H1 (cell line): Measurements from ENCODE around the gene FMO5. TPM values are rescaled to one million over a fixed set of nuclear protein-coding genes. Genes with fewer than 3 reads are reported as not detected.

ENCODE experiments used
- BCL11A ChIP-seq, 2 experiments: IDR thresholded peaks; one replicate each; pipeline ENCODE4 v1.6.1; 2011; ENCODE audit warnings: low read depth in 2 of 2, low read length in 2 of 2, mild to moderate bottlenecking in 2 of 2
- CTCF ChIP-seq, 3 experiments: IDR thresholded peaks; 1 replicate in 2 of 3; 2 replicates in 1 of 3; pipeline versions ENCODE4 v1.5.1 to v1.6.1; 2011; ENCODE audit warnings: low read length in 3 of 3, mild to moderate bottlenecking in 3 of 3, inconsistent platforms in 2 of 3, low read depth in 1 of 3, moderate library complexity in 1 of 3; ENCODE audit not compliant: insufficient read depth in 1 of 3; ENCODE audit errors: control extremely low read depth in 1 of 3
- polyA plus RNA-seq, 7 experiments: library from polyadenylated mRNA; depleted of rRNA in 3 of 7; stranded (reverse) in 5 of 7; unstranded in 2 of 7; fragments of >200 nt in 5 of 7; fragments of 200-250 nt in 2 of 7; gene quantifications; 1 replicate in 5 of 7; 2 replicates in 1 of 7; 4 replicates in 1 of 7; pipeline versions ENCODE4 v1.2.1 to v1.2.3, GENCODE V29; 2011 to 2013; ENCODE audit warnings: missing spikeins in 2 of 7, mixed read lengths in 2 of 7
- total RNA-seq: library from RNA; stranded (reverse); fragmentation: NEBNext Ultra II Directional; extraction: Animal tissue kit (Norgen Biotek cat#: 25700); gene quantifications from 2 replicates; pipeline ENCODE4 v1.2.1, GENCODE V29; 2021

FMO5 gene
- total and polyA plus RNA-seq, 2 of the 8 experiments (the other 6 are each of a cell fraction or from before 2014, with no cell fraction given): 0.27 to 0.34 TPM

- TF ChIP-seq CTCF (IDR thresholded peaks at IDR 0.05; ENCODE audit: control extremely low read depth in 1 of 3, insufficient read depth in 1 of 3, low read depth in 1 of 3, low read length in 3 of 3) (no peak), BCL11A (IDR thresholded peaks at IDR 0.05; ENCODE audit: low read depth in 2 of 2, low read length in 2 of 2) (no peak)
Measured at GRCh38 chr1:147260956-147261355, 35.8 kb upstream of the FMO5 start (continued).
